Renal pelvis (tissue), 4 donors: Measurements from ENCODE around the gene NEGR1. TPM values are rescaled to one million over a fixed set of nuclear protein-coding genes. Genes with fewer than 3 reads are reported as not detected.

ENCODE experiments used
- DNase-seq: peaks from one replicate; pipeline ENCODE4 v3.0.0-alpha.2; 2013
- polyA plus RNA-seq, 3 donors: library from polyadenylated mRNA; unstranded; fragments of 120-200 nt; gene quantifications; one replicate each; pipeline ENCODE4 v1.2.1, GENCODE V29; 2013; ENCODE audit not compliant: insufficient read length in 3 of 3

NEGR1 gene
- polyA plus RNA-seq, 3 donors: 3.3 to 4.8 (median 3.5) TPM

DNA sequence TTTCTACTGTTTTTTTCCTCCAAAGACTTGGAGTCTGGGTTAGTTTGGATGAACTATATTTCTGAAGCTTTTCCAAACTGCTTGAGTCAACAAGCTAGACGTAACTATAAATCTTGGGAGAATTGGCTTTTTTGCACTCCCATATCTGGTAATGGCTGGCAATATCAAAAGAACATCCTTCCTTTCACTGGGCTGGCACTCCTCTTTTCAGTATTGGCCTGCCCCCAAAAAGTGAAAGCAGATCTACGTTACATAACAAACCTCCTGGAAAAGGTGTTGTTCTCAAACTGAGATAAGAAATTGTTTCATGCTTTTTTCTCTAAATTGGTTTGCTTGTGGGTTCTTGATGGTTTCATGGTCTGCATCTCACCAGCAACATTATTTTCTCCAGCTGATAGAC, 499.3 kb downstream of the NEGR1 start:
- DNase-seq: no peak

- no peak for DNase-seq
Measured at GRCh38 chr1:71781450-71781849, 500.9 kb downstream of the NEGR1 start.

GRCh38 chr1:71780681-71781080, 501.7 kb downstream of the NEGR1 start:
- DNase-seq: no peak

DNA sequence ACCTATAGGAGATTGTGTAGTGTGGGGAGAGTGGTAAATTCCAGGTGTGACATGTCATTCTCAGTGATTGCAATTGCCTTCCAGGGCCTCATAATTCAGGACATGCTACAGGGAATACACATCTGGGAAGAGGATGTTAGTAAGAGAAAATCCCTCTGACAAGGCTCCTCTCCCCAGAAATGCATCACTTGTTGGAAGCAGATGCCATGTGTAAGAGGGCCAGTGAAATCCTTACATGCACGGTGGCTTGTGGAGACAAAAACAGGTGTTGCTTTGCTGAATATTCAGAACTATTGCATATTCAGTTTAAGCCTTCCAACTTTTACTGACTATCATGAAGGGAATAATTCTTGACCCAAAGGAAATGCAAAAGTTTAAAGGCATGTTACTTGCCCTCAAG, 503.4 kb downstream of the NEGR1 start:
- no peak for DNase-seq

- no peak for DNase-seq
Measured at GRCh38 chr1:71777094-71777493, 505.2 kb downstream of the NEGR1 start.

GRCh38 chr1:71774705-71775104, 507.6 kb downstream of the NEGR1 start:
- no peak for DNase-seq

GRCh38 chr1:71770121-71770520, 512.2 kb downstream of the NEGR1 start:
- no peak for DNase-seq

DNA sequence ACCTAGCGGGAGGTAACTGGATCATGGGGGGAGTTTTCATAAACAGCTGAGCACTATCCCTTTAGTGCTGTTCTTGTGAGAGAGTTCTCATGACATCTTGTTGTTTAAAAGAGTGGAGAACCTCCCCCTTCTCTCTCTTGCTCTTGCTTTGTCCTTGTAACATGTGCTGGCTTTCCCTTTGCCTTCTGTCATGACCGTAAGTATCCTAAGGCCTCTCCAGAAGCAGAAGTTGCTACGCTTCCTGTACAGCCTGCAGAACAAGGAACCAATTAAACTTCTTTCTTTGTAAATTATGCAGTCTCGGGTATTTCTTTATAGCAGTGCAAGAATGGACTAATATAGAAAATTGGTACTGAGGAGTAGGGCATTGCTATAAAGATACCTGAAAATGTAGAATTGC, 515.6 kb downstream of the NEGR1 start:
- DNase-seq: no peak

GRCh38 chr1:71762514-71763255, 519.7 kb downstream of the NEGR1 start:
- no peak for DNase-seq

- no peak for DNase-seq
Measured at GRCh38 chr1:71755441-71755840, 526.9 kb downstream of the NEGR1 start.

DNA sequence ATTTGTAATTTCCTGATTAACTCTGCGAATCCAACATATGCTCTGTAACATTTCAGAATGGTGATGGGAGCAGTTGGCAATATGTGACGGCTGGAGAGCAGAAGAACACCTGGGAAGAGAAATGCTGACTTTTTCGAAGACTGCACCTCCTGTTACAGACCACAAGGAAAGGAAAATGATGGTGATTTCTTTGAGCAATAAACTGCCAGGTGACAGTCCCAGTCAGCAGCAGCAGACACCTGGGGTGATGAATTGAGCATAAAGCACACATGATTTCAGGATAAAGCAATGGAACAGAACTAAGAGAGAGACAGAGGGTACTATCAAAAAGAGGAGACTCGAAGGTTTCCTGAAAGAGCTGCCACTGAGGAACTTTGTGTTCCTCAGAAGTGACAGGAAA, 528.6 kb downstream of the NEGR1 start:
- no peak for DNase-seq

DNA sequence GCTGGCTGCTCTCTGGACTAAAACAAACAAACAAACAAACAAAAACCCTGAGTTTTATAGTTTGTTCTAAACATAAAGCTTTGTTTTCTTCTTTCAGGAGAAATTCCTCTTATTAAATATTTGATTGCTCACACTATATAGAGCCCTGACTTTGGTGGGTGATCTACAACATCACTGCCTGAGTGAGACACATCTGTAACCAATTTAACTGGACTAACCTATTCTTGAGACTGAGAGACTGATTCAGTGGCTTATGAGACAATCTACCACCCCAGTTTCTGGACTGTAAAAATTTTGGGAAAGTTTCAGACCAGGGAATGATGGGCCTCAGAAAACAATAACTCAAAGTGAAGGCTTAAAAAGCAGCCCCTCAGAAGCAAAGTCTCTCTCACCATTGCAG, 537.0 kb downstream of the NEGR1 start:
- no peak for DNase-seq

- DNase-seq: no peak
Measured at GRCh38 chr1:71743862-71744261, 538.5 kb downstream of the NEGR1 start.

- no peak for DNase-seq
Measured at GRCh38 chr1:71738910-71739309, 543.4 kb downstream of the NEGR1 start.

GRCh38 chr1:71738256-71738655, 544.1 kb downstream of the NEGR1 start:
- no peak for DNase-seq

GRCh38 chr1:71737768-71738167, 544.6 kb downstream of the NEGR1 start:
- no peak for DNase-seq

DNA sequence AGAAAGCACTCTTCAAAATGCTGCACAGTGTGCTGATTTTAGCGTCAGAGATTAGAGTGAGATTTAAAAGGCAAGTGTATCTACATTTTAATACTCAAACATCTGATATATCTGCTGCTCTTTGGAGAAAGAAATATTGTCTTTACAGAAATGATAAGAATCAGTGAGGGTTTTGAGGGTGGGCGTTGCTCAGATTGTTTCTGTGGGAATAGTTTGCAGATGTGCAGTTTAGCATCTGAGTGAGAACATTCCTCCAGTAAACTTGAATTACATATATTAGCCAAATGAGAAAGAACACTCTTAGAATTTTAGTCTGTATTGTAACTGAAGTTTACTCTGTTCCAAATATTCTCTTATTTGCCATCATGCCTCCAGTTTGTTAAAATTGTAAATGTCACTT, 549.2 kb downstream of the NEGR1 start:
- DNase-seq: no peak

DNA sequence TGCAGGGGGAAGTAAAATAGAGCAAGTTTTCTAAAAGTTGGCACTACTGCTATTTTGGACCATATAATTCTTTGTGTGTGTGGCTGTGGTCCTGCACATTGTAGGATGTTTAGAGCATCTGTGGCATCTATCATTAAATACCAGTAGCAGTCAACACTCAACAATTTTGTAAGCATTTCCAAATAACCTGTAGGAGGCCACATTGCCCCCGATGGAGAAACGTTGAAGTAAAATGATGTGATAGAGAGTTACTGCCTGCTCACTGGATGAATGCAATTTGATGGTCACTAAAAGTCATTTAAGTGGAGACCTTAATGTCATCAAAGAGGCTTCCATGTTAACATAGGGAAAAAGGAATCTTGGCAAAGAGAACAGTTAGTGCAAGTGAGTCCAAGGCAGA, 560.8 kb downstream of the NEGR1 start:
- DNase-seq: no peak

GRCh38 chr1:71719330-71719729, 563.0 kb downstream of the NEGR1 start:
- no peak for DNase-seq

DNA sequence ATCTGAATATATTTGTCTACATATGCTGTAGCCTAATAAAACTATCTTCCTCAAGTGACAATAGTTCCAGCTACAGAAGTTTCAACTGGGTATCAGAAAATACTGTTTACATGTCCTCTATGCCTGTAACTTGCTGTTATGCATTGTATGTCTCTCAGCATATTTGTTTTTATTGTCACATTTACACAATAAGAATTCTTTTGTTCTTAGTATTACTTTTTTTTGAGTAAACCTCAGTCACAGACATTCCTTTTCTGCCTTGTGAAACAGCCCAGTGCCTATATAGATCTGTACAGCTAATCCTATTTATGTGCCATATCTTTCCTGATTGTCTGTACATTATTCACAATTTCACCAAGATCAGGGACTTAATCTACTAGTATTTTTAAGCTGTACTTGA, 565.2 kb downstream of the NEGR1 start:
- no peak for DNase-seq

DNA sequence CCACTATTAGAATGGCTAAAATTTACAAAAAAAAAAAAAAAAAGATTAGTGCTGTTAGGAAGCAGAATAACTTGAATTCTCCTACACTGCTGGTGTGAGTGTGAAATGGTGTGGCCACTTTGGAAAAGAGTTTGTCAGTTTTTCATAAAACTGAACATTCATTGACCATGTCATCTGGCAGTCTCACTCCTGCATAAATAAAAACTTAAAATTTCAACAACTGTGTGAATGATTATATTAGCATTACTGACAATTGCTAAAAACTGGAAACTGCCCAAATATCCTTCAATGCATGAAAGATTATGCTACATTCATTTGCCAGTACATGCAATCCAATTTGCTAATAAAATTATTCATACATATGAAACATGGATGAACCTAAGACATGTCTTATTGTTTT, 570.9 kb downstream of the NEGR1 start:
- no peak for DNase-seq

GRCh38 chr1:71706029-71706671, 576.2 kb downstream of the NEGR1 start:
- peak; percentile 12 for DNase-seq

GRCh38 chr1:71698186-71698585, 584.2 kb downstream of the NEGR1 start:
- no peak for DNase-seq

GRCh38 chr1:71695821-71696220, 586.5 kb downstream of the NEGR1 start:
- DNase-seq: no peak
